Body of pancreas (tissue), 4 donors: ENCODE data around the gene TAF4B. TPM values are rescaled to one million over a fixed set of nuclear protein-coding genes. Genes with fewer than 3 reads are reported as not detected.

ENCODE experiments used
- ATAC-seq: fragments of 150-250 bp; one replicate; pipeline ENCODE4 v1.9.1; 2016
- DNase-seq, 4 donors: peaks; one replicate each; pipeline ENCODE4 v3.0.0-alpha.2; 2019
- H3K27ac ChIP-seq, 4 donors: fragments of 200-600 bp; sonication (generic); 1 replicate in 3 of 4; 2 replicates in 1 of 4; pipeline versions ENCODE4 v1.5.1 to v1.6.1; 2016 to 2019; ENCODE audit warnings: mild to moderate bottlenecking in 1 of 4, mixed read lengths in 1 of 4, moderate library complexity in 1 of 4
- H3K27me3 ChIP-seq, 2 donors: fragments of 200-600 bp; sonication (generic); one replicate each; pipeline ENCODE4 v1.6.0; 2016; ENCODE audit warnings: mild to moderate bottlenecking in 1 of 2
- H3K36me3 ChIP-seq, 2 donors: fragments of 200-600 bp; sonication (generic); replicated peaks in 1 of 2; 2 replicates each; pipeline ENCODE4 v1.5.1; 2016; ENCODE audit warnings: low read depth in 2 of 2; ENCODE audit not compliant: insufficient read depth in 1 of 2
- H3K4me1 ChIP-seq: fragments of 200-600 bp; sonication (generic); one replicate; pipeline ENCODE4 v1.6.0; 2016
- H3K4me3 ChIP-seq, 2 donors: fragments of 200-600 bp; sonication (generic); 1 replicate in 1 of 2; 2 replicates in 1 of 2; pipeline ENCODE4 v1.5.1; 2016 to 2019
- H3K9me3 ChIP-seq, 3 donors: fragments of 200-600 bp; sonication (generic); 1 replicate in 2 of 3; 2 replicates in 1 of 3; pipeline ENCODE4 v1.5.1; 2016
- POLR2A ChIP-seq, 3 donors: fragments of 450-650 bp; IDR thresholded peaks; one replicate each; pipeline ENCODE4 v1.6.1; 2016; ENCODE audit warnings: antibody characterized with exemption in 3 of 3, mild to moderate bottlenecking in 2 of 3
- WGBS, 2 donors: methylation state at CpG; one replicate each; pipeline ENCODE4 v1.1.5; 2017; 5-methylcytosine and 5-hydroxymethylcytosine counted together
- intact Hi-C: fragments of 100-400 bp; cut with DNase I; formaldehyde crosslinking; loops from one replicate; pipeline ENCODE4 v1.15.1; 2023
- total RNA-seq, 2 donors: library from RNA; depleted of rRNA; stranded (reverse); fragments of >200 nt; gene quantifications; one replicate each; pipeline ENCODE4 v1.1.0, GENCODE V29; 2016
- TF ChIP-seq, protein P1 (sequence below), 7 experiments: fragments of 450-650 bp in 4 of 7; fragments of 200-600 bp in 3 of 7; sonication (generic) in 3 of 7; IDR thresholded peaks; one replicate each; pipeline ENCODE4 v1.5.1; 2016 to 2019; ENCODE audit warnings: antibody characterized with exemption in 7 of 7

TAF4B gene
- total RNA-seq, 2 donors from 2014 or later: 4.2 to 12.2 TPM

DNA sequence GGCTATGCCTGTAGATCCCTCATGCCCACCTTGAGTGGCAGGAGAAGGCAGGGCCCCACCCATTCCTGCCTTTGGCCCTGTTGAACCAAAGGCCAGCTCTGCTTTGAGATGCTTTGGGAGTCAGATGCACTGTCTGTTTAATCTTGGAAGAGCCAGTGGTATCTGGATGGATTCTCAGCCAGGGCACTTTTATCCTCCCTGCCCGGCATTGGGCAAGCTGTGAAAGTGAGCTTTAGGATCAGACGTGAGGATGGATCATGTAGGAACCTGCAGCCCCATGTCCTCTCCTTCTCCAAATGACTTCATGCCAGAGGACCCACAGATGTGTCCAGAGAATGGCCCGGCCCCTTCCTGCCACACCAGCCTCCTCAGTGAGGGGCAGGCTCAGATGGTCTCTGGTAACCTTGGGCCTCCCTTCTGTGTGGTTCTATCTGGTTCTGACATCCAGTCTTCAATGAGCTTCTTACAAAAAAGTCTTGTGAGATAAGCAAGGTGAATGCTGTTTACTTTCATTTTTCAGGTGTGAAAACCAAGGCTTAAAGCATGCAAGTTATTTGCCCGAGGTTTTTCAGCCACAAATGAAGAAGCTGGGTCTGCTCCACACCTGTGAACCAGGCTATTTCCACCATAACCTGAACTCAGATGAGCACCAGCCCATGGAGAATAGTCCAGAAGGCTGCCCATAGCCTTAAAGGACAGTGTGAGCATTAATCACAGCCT, 198.3 kb downstream of the TAF4B start:
- intact Hi-C loops: no loop called here
- DNase-seq (no peak), ATAC-seq (no peak)
- H3K4me1 ChIP-seq: no peaks in the 10 kb centered on the region
- no peak for TF ChIP-seq POLR2A (IDR thresholded peaks at IDR 0.05)
- TF ChIP-seq, protein P1, sequence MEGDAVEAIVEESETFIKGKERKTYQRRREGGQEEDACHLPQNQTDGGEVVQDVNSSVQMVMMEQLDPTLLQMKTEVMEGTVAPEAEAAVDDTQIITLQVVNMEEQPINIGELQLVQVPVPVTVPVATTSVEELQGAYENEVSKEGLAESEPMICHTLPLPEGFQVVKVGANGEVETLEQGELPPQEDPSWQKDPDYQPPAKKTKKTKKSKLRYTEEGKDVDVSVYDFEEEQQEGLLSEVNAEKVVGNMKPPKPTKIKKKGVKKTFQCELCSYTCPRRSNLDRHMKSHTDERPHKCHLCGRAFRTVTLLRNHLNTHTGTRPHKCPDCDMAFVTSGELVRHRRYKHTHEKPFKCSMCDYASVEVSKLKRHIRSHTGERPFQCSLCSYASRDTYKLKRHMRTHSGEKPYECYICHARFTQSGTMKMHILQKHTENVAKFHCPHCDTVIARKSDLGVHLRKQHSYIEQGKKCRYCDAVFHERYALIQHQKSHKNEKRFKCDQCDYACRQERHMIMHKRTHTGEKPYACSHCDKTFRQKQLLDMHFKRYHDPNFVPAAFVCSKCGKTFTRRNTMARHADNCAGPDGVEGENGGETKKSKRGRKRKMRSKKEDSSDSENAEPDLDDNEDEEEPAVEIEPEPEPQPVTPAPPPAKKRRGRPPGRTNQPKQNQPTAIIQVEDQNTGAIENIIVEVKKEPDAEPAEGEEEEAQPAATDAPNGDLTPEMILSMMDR (IDR thresholded peaks at IDR 0.05): no peak
- no peaks in the 10 kb centered on the region for H3K27me3 ChIP-seq
- no peak overlapping the region for H3K27ac ChIP-seq
- H3K36me3 ChIP-seq: no peaks in the 10 kb centered on the region
- no peak overlapping the region for H3K4me3 ChIP-seq
- H3K9me3 ChIP-seq: no peaks in the 10 kb centered on the region
- 75 to 87% methylated on average over 3 to 4 of the region's 4 CpGs for WGBS, 2 donors

- H3K4me1 ChIP-seq: no peaks in the 10 kb centered on the region
- H3K4me3 ChIP-seq: no peak overlapping the region
- H3K9me3 ChIP-seq: no peaks in the 10 kb centered on the region
- intact Hi-C loops: no loop called here
- TF ChIP-seq, protein P1 (IDR thresholded peaks at IDR 0.05): no peak
- TF ChIP-seq POLR2A (IDR thresholded peaks at IDR 0.05): no peak
- 68 to 75% methylated on average over 5 of the region's 5 CpGs for WGBS, 2 donors
- ATAC-seq (no peak), DNase-seq (no peak)
- no peak overlapping the region for H3K27ac ChIP-seq
- H3K36me3 ChIP-seq: no peaks in the 10 kb centered on the region
- no peaks in the 10 kb centered on the region for H3K27me3 ChIP-seq
Observed at GRCh38 chr18:26425148-26425531, 198.9 kb downstream of the TAF4B start.

DNA sequence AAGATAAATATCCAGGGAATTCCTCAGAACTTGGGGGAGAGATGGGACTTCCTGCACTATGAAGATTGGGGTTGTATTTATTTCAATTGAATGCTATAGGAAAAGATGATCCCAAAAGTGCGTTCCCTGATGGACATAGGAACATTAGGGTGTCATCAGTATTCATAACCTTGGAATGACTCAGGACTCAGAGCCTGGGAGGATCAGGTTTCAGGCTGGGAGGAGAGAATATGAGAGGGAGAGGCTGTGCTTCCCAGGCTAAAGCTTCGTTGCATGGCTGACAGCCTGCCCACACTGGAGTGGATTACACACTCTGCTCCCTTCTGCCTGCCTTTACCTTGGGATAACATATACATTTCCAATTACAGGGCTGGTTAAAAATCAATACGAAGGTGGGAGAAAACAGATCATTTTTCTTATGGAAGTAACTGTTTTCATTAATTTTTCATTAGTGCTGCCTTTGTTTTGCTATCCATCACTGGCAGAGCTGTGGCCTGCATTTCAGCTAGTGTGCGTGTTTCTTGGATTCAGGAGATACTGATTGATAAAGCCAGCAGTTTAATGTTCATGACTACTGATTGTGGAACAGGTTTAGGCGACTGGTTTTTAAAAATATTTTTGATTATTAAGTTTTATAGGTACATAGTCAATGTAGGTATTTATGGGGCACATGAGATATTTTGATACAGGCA, 203.4 kb downstream of the TAF4B start:
- Histone ChIP-seq H3K4me1 (no peaks in the 10 kb centered on the region), H3K27ac (no peak overlapping the region), H3K4me3 (no peak overlapping the region), H3K36me3 (no peaks in the 10 kb centered on the region), H3K27me3 (no peaks in the 10 kb centered on the region), H3K9me3 (no peaks in the 10 kb centered on the region)
- 42% methylated on average over 5 of the region's 5 CpGs for WGBS, 2 donors
- TF ChIP-seq, protein P1 (IDR thresholded peaks at IDR 0.05): no peak
- TF ChIP-seq POLR2A (IDR thresholded peaks at IDR 0.05): no peak
- intact Hi-C loops: no loop called here
- ATAC-seq: no peak
- no peak for DNase-seq

DNA sequence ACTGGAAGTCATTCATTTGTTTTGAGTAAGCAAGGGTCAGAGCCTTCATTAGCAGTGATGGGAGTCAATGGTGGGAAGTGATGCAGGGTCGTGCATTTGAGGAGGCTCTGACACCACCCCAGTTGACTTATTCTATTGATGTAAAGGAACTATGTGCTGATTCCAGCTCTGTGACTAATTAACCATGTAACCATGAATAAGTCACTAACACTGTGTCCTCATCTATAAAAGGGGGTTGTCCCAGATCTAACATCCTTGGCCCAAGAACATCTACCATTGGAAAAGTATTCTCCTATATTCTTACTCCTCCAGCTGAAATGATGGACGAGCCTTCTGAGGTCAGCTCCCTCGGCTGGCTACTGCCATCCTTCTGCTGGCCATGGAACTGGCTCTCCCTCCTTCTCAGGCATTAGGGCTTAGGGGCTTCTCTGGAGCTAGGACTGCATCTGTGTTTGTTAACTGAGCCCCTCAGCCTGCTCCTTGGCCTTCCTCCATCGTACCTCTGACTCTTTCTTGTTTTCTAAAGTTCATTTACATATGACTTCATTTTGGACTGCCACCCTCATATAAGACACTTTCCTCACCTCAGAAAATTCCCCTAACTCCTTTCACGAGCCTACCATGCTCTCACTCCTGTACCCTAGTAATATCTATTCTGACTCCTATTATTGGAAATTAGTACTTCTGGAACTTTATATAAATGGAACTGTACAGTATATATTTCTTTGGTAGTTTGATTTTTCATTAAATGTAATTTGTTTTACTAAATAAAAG, 206.6 kb downstream of the TAF4B start:
- no peak overlapping the region for H3K4me3 ChIP-seq
- no peaks in the 10 kb centered on the region for H3K36me3 ChIP-seq
- H3K9me3 ChIP-seq: no peaks in the 10 kb centered on the region
- intact Hi-C loops: no loop called here
- no peaks in the 10 kb centered on the region for H3K4me1 ChIP-seq
- H3K27me3 ChIP-seq: no peaks in the 10 kb centered on the region
- DNase-seq (no peak), ATAC-seq (no peak)
- WGBS, 2 donors: 61 to 68% methylated on average over 5 of the region's 5 CpGs
- TF ChIP-seq POLR2A (IDR thresholded peaks at IDR 0.05): no peak
- TF ChIP-seq, protein P1 (IDR thresholded peaks at IDR 0.05): no peak
- no peak overlapping the region for H3K27ac ChIP-seq
